ENCODE measurements around the gene ERCC5.
A peak's percentile ranks its signal among the peaks of the same experiment; 100 is the strongest.

The ERCC5 gene

GRCh38 chr13:102825400-102825799 is 20.4 kb upstream of the ERCC5 start:
- DNase-seq (ENCODE audit: low read depth) = no peak
- H3K4me3 ChIP-seq (ENCODE audit: low read depth, low read length) = no peak overlapping the region
- TF ChIP-seq, protein P1, sequence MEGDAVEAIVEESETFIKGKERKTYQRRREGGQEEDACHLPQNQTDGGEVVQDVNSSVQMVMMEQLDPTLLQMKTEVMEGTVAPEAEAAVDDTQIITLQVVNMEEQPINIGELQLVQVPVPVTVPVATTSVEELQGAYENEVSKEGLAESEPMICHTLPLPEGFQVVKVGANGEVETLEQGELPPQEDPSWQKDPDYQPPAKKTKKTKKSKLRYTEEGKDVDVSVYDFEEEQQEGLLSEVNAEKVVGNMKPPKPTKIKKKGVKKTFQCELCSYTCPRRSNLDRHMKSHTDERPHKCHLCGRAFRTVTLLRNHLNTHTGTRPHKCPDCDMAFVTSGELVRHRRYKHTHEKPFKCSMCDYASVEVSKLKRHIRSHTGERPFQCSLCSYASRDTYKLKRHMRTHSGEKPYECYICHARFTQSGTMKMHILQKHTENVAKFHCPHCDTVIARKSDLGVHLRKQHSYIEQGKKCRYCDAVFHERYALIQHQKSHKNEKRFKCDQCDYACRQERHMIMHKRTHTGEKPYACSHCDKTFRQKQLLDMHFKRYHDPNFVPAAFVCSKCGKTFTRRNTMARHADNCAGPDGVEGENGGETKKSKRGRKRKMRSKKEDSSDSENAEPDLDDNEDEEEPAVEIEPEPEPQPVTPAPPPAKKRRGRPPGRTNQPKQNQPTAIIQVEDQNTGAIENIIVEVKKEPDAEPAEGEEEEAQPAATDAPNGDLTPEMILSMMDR (conservative IDR thresholded peaks at IDR 0.05; ENCODE audit: low read depth, low read length) = no peak

DNA sequence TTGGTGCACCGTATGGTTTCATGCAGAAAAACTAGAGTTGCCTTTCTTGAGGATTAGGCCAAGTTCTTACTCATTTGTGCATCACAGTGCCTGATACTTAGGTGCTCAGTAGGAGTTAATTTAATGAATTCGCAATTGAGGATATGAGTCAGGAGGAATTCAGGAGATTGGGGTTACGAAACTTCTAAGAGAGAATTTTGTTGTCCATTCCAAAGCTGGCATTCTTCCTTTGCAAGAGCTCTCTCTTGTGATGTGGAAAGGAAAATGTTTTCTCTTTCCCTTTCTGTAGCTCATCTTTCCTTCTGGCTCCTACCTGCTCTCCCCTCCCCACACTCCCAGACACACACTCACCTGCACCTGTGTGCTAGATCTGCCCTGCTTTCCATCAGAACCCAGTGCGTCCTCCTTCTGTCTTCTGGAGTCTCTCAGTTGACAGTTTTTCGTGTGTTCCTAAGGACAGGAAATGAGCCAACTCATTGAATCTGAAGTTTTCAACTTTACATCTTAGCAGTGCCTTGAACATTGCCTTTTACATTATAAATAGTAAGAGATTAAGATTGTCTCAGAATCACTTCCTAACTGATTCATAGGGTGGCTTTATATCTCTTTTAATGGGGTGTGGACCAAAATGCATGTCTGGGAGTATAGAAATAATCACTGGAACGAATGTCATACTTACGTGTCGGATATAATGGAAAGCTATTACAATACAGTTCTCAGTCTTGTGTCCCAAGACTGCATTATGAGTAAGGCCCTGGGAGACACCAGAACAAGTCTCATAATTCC is 19.7 kb upstream of the ERCC5 start:
- TF ChIP-seq, protein P1 (conservative IDR thresholded peaks at IDR 0.05; ENCODE audit: low read depth, low read length) = peak; percentile 25
- H3K4me3 ChIP-seq (ENCODE audit: low read depth, low read length) = peak overlapping the region; percentile 45
- peak; percentile 96 for DNase-seq (ENCODE audit: low read depth)

- H3K4me3 ChIP-seq (ENCODE audit: low read depth, low read length) = no peak overlapping the region
- TF ChIP-seq, protein P1 (conservative IDR thresholded peaks at IDR 0.05; ENCODE audit: low read depth, low read length) = no peak
- peak; percentile 42 for DNase-seq (ENCODE audit: low read depth)
Measured at GRCh38 chr13:102830646-102831045, 15.2 kb upstream of the ERCC5 start.

GRCh38 chr13:102836471-102836870 is 9.4 kb upstream of the ERCC5 start:
- DNase-seq (ENCODE audit: low read depth) = no peak
- TF ChIP-seq, protein P1 (conservative IDR thresholded peaks at IDR 0.05; ENCODE audit: low read depth, low read length) = no peak
- no peak overlapping the region for H3K4me3 ChIP-seq (ENCODE audit: low read depth, low read length)

- TF ChIP-seq, protein P1 (conservative IDR thresholded peaks at IDR 0.05; ENCODE audit: low read depth, low read length) = no peak
- no peak overlapping the region for H3K4me3 ChIP-seq (ENCODE audit: low read depth, low read length)
- no peak for DNase-seq (ENCODE audit: low read depth)
Measured at GRCh38 chr13:102838273-102838672, 7.6 kb upstream of the ERCC5 start.

- no peak for DNase-seq (ENCODE audit: low read depth)
- TF ChIP-seq, protein P1 (conservative IDR thresholded peaks at IDR 0.05; ENCODE audit: low read depth, low read length) = no peak
- no peak overlapping the region for H3K4me3 ChIP-seq (ENCODE audit: low read depth, low read length)
Measured at GRCh38 chr13:102838982-102839381, 6.8 kb upstream of the ERCC5 start.

DNA sequence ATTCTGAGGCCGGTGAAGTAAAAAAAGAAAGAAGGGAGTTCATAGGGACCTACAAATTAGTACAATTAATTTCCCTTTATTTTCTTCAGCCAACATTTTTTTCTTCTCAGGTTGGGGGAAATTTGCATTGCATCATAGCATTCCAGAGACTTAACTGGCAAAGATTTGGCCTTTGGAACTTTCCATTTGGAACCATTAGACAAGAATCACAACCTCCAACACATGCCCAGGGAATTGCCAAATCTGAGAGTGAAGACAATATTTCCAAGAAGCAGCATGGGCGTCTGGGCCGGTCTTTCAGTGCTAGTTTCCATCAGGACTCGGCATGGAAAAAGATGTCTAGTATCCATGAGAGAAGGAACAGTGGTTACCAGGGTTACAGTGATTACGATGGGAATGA is 6.4 kb upstream of the ERCC5 start:
- DNase-seq (ENCODE audit: low read depth) = no peak
- H3K4me3 ChIP-seq (ENCODE audit: low read depth, low read length) = no peak overlapping the region
- TF ChIP-seq, protein P1 (conservative IDR thresholded peaks at IDR 0.05; ENCODE audit: low read depth, low read length) = no peak

Measured in choroid plexus epithelial cell (primary cell).